Mucosa of descending colon (tissue), 3 donors: ENCODE results near the gene TMEM91. TPM values are rescaled to one million over a fixed set of nuclear protein-coding genes. Genes with fewer than 3 reads are reported as not detected.

ENCODE experiments used
- ATAC-seq: fragments of 200-7000 bp; cut with Tn5 transposase; one replicate; pipeline ENCODE4 v1.9.1; 2020; ENCODE audit warnings: mild to moderate bottlenecking, moderate library complexity
- DNase-seq, 3 donors: peaks; one replicate each; pipeline ENCODE4 v3.0.0-alpha.2; 2020
- H3K36me3 ChIP-seq: fragments of 200-600 bp; one replicate; pipeline ENCODE4 v1.8.0; 2021; ENCODE audit warnings: low read depth, mild to moderate bottlenecking
- H3K4me1 ChIP-seq: fragments of 200-600 bp; one replicate; pipeline ENCODE4 v1.8.0; 2021; ENCODE audit warnings: low read depth, mild to moderate bottlenecking
- H3K4me3 ChIP-seq: fragments of 200-600 bp; one replicate; pipeline ENCODE4 v1.8.0; 2021; ENCODE audit warnings: mild to moderate bottlenecking
- H3K9me3 ChIP-seq: fragments of 200-600 bp; one replicate; pipeline ENCODE4 v1.8.0; 2021; ENCODE audit warnings: mild to moderate bottlenecking
- CTCF ChIP-seq: fragments of 200-600 bp; IDR thresholded peaks from one replicate; pipeline ENCODE4 v1.8.0; 2022; ENCODE audit warnings: antibody characterized with exemption, mild to moderate bottlenecking
- intact Hi-C, 2 donors: fragments of 100-400 bp; cut with DNase I in 1 of 2; cut with micrococcal nuclease in 1 of 2; formaldehyde crosslinking; loops; one replicate each; pipeline versions ENCODE4 v1.11.0 to v1.11.1; 2022; cut with DNase I, micrococcal nuclease
- total RNA-seq, 3 donors: library from RNA; stranded (reverse); fragmentation: NEBNext Ultra II Directional in 2 of 3; extraction: Animal tissue kit (Norgen Biotek cat#: 25700) in 2 of 3; gene quantifications; one replicate each; pipeline versions ENCODE4 v1.2.1 to v1.2.4, GENCODE V29; 2021 to 2023
- donor health status: DM: no; HTN: no; CAD: no; lungs with moderate emphysema.
- donor health status: DM: no; HTN: no; CAD: no.
- donor health status: DM: no; HTN: yes; CAD: no.

The TMEM91 gene
- total RNA-seq, 3 donors from 2014 or later: 3.8 to 15.2 (median 5.6) TPM

GRCh38 chr19:41359741-41360140 is 16.6 kb upstream of the TMEM91 start:
- peaks cover 16% of the 10 kb centered on the region for H3K4me1 ChIP-seq
- H3K4me3 ChIP-seq: no peak overlapping the region
- H3K9me3 ChIP-seq: no peaks in the 10 kb centered on the region
- intact Hi-C loops: no loop called here
- DNase-seq (no peak), ATAC-seq (no peak)
- no peaks in the 10 kb centered on the region for H3K36me3 ChIP-seq
- TF ChIP-seq CTCF: no peak

DNA sequence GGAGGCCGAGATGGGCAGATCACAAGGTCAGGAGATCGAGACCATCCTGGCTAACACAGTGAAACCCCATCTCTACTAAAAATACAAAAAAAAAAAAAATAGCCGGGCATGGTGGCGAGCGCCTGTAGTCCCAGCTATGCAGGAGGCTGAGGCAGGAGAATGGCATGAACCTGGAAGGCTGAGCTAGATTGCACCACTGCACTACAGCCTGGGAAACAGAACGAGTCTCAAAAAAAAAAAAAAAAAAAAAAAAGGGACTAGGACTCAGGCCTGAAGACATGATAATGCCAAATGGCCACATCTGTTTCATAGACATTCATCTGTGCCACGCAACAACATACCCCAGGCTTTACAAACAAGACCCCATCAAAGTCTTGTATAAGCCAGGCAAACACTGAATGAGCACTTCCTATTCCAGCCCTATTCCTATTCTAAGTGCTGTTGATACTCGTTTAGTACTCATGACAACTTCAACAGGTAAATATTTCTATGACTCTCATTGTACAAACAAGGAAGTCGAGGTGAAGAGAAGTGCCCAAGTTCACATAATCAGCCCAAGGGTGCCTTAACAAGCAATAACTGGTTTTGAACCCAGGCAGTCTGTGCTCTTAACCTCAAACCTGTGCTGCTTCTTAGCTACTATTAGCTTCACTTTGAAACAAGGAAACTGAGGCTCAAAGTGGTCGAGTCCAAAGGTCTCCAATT is 14.0 kb upstream of the TMEM91 start:
- Histone ChIP-seq H3K9me3 (no peaks in the 10 kb centered on the region), H3K4me3 (no peak overlapping the region), H3K4me1 (peaks cover 19% of the 10 kb centered on the region), H3K36me3 (no peaks in the 10 kb centered on the region)
- intact Hi-C loops: no loop called here
- peak in 1 of 3 donors; percentile 48 for DNase-seq
- ATAC-seq: peak; percentile 62
- TF ChIP-seq CTCF: no peak

- H3K36me3 ChIP-seq: no peaks in the 10 kb centered on the region
- no peaks in the 10 kb centered on the region for H3K9me3 ChIP-seq
- peaks cover 25% of the 10 kb centered on the region for H3K4me1 ChIP-seq
- intact Hi-C loops: no loop called here
- no peak overlapping the region for H3K4me3 ChIP-seq
- peak in 1 of 3 donors; percentile 46 for DNase-seq
- ATAC-seq: no peak
- TF ChIP-seq CTCF: no peak
Observed at GRCh38 chr19:41363371-41363752, 13.0 kb upstream of the TMEM91 start.

DNA sequence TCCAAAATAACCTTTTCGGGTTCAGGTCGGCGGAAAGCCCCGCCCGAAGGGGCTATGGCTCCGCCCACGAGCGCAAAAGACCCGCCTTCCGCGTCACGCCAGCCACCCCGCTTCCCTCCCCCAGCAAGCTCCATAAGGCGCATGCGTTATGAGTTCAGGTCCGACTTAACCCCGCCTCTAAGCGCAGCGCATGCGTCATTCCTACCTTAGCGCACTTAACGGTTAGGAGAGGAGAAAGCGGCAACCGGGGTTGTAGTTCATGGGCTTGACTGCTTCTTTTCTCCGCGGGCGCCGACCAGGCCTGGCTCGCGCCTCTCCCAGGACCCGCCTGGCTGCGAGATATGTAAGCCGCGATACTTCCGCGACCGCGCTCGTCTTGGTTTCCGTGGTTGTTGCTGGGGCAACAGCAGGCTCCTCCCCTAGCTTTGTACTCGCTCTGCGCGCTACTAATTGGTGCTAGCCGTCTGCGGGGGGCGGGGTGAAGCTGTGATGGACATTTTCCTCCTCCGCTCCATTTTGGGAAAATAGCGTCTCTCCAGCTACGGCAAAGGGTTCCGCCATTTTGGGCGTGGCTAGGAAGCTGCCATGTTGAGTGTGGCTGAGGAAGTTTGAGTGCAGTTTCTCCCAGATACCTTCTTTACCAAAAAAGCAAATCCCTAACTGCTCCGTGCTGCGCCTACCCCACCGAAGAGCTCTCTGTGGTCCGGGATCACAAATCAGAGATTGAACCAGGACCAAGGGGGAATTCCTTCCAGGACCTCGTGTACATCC is 12.4 kb upstream of the TMEM91 start, which contains the start of gene B9D2:
Gene B9D2, minus strand, starts transcription at position 397 of the 771 bp plus-strand sequence. CDS start 630 bp downstream, outside the sequence.
- peak; percentile 98 to 99 (median 99) for DNase-seq

More for the DNA sequence above, 12.4 kb upstream of the TMEM91 start, which contains the start of gene B9D2:
- Histone ChIP-seq H3K4me1 (peaks cover 25% of the 10 kb centered on the region), H3K4me3 (peak within 1 kb of the TSS; percentile 56), H3K36me3 (no peaks in the 10 kb centered on the region), H3K9me3 (no peaks in the 10 kb centered on the region)
- TF ChIP-seq CTCF: no peak
- peak; percentile 94 for ATAC-seq
- intact Hi-C loops: no loop called here
